MM.1S (cell line): ENCODE data around the gene CHFR.

Experiments
- EZH2 ChIP-seq: fragments of 300-600 bp; sonication (generic); optimal IDR thresholded peaks from 2 replicates; pipeline ENCODE3; 2017; ENCODE audit warnings: low read depth, mild to moderate bottlenecking, antibody characterized with exemption, low read length, mixed read lengths
- TF ChIP-seq, protein P1 (sequence below): fragments of 300-600 bp; sonication (generic); IDR thresholded peaks from 2 replicates; pipeline ENCODE4 v1.5.1; 2016; ENCODE audit warnings: antibody characterized with exemption, low read length, mixed read lengths

DNA sequence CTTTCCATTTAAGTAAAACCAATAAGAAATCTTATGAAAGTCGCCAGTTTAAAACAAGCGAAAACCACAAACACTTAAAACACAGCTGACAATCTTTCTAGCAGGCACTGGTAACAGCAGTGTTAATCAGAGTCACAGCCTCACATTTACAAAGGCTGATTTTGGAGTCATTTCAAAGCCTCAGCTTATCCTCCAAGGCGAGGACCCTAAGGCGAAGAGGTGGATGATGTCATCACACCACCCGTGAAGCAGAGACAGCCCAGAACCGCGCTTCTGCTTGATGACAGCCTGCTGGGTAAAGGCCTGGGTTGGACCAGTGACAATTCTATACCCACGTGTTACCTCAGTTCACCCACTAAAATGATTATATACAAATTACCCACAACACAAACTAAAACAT is 68.8 kb downstream of the CHFR start:
- TF ChIP-seq, protein P1, sequence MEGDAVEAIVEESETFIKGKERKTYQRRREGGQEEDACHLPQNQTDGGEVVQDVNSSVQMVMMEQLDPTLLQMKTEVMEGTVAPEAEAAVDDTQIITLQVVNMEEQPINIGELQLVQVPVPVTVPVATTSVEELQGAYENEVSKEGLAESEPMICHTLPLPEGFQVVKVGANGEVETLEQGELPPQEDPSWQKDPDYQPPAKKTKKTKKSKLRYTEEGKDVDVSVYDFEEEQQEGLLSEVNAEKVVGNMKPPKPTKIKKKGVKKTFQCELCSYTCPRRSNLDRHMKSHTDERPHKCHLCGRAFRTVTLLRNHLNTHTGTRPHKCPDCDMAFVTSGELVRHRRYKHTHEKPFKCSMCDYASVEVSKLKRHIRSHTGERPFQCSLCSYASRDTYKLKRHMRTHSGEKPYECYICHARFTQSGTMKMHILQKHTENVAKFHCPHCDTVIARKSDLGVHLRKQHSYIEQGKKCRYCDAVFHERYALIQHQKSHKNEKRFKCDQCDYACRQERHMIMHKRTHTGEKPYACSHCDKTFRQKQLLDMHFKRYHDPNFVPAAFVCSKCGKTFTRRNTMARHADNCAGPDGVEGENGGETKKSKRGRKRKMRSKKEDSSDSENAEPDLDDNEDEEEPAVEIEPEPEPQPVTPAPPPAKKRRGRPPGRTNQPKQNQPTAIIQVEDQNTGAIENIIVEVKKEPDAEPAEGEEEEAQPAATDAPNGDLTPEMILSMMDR: no peak
- TF ChIP-seq EZH2: no peak
